Neuronal stem cell (in vitro differentiated cells): ENCODE measurements around the gene MOXD1.

Experiments
- DNase-seq: peaks from one replicate; pipeline ENCODE4 v3.0.0-alpha.2; 2013; ENCODE audit warnings: low spot score
- H2AFZ ChIP-seq: one replicate; pipeline ENCODE4 v1.6.1; 2013; ENCODE audit warnings: mild to moderate bottlenecking, low read length, inconsistent platforms
- H2AK5ac ChIP-seq: 2 replicates; pipeline ENCODE4 v1.6.1; 2013; ENCODE audit warnings: low read depth, mild to moderate bottlenecking, inconsistent platforms, low read length, moderate library complexity, mixed read lengths
- H2BK120ac ChIP-seq: 2 replicates; pipeline ENCODE4 v1.6.1; 2013; ENCODE audit warnings: low read depth, mild to moderate bottlenecking, inconsistent platforms, low read length, moderate library complexity, mixed read lengths
- H2BK12ac ChIP-seq: one replicate; pipeline ENCODE4 v1.6.1; 2013; ENCODE audit warnings: low read length, inconsistent platforms
- H2BK15ac ChIP-seq: 2 replicates; pipeline ENCODE4 v1.6.1; 2013; ENCODE audit warnings: mild to moderate bottlenecking, low read length, inconsistent platforms, mixed read lengths
- H2BK5ac ChIP-seq: one replicate; pipeline ENCODE4 v1.6.1; 2013; ENCODE audit warnings: inconsistent platforms, mild to moderate bottlenecking, low read length, moderate library complexity
- H3K14ac ChIP-seq: one replicate; pipeline ENCODE4 v1.6.1; 2013; ENCODE audit warnings: low read length, inconsistent platforms
- H3K18ac ChIP-seq: 2 replicates; pipeline ENCODE4 v1.6.1; 2013; ENCODE audit warnings: low read length, inconsistent platforms
- H3K23ac ChIP-seq: 2 replicates; pipeline ENCODE4 v1.6.1; 2013; ENCODE audit warnings: low read depth, mild to moderate bottlenecking, mixed read lengths, low read length, inconsistent platforms; ENCODE audit not compliant: poor library complexity
- H3K27ac ChIP-seq: replicated peaks from 3 replicates; pipeline ENCODE4 v1.5.1; 2013; ENCODE audit warnings: low read length, inconsistent platforms
- H3K27me3 ChIP-seq, 3 experiments: 2 replicates each; pipeline ENCODE4 v1.6.1; 2013; ENCODE audit warnings: low read length in 3 of 3, mild to moderate bottlenecking in 2 of 3, inconsistent platforms in 1 of 3, low read depth in 1 of 3, mixed read lengths in 1 of 3, moderate library complexity in 1 of 3; ENCODE audit not compliant: control insufficient read depth in 3 of 3, insufficient read depth in 3 of 3
- H3K36me3 ChIP-seq, 2 donors: replicated peaks in 1 of 2; 2 replicates each; pipeline ENCODE4 v1.6.1; 2013; ENCODE audit warnings: low read length in 2 of 2; ENCODE audit not compliant: control insufficient read depth in 2 of 2, insufficient read depth in 2 of 2
- H3K4ac ChIP-seq: 2 replicates; pipeline ENCODE4 v1.6.1; 2013; ENCODE audit warnings: inconsistent platforms, mild to moderate bottlenecking, low read length, moderate library complexity
- H3K4me1 ChIP-seq, 2 donors: 1 replicate in 1 of 2; 2 replicates in 1 of 2; pipeline ENCODE4 v1.6.1; 2013; ENCODE audit warnings: low read length in 2 of 2, low read depth in 1 of 2; ENCODE audit not compliant: control insufficient read depth in 2 of 2, insufficient read depth in 1 of 2
- H3K4me2 ChIP-seq: one replicate; pipeline ENCODE4 v1.6.1; 2013; ENCODE audit warnings: mild to moderate bottlenecking, low read length, inconsistent platforms; ENCODE audit not compliant: insufficient read depth, poor library complexity, severe bottlenecking
- H3K4me3 ChIP-seq, 2 donors: 2 replicates each; pipeline ENCODE4 v1.5.1; 2013; ENCODE audit warnings: low read length in 2 of 2, mild to moderate bottlenecking in 2 of 2, inconsistent platforms in 1 of 2, moderate library complexity in 1 of 2
- H3K79me1 ChIP-seq: one replicate; pipeline ENCODE4 v1.6.1; 2013; ENCODE audit warnings: low read depth, mild to moderate bottlenecking, inconsistent platforms, low read length, moderate library complexity
- H3K9ac ChIP-seq: one replicate; pipeline ENCODE4 v1.6.1; 2013; ENCODE audit warnings: mild to moderate bottlenecking, low read depth, low read length, inconsistent platforms; ENCODE audit not compliant: poor library complexity
- H3K9me3 ChIP-seq, 2 donors: replicated peaks in 1 of 2; 2 replicates each; pipeline versions ENCODE3 to v1.6.1; 2013; ENCODE audit warnings: low read length in 2 of 2, mild to moderate bottlenecking in 2 of 2, inconsistent platforms in 1 of 2, low read depth in 1 of 2, mixed read lengths in 1 of 2, moderate library complexity in 1 of 2; ENCODE audit not compliant: control insufficient read depth in 2 of 2, insufficient read depth in 1 of 2
- H4K8ac ChIP-seq: one replicate; pipeline ENCODE4 v1.6.1; 2013; ENCODE audit warnings: low read depth, mild to moderate bottlenecking, inconsistent platforms, low read length, moderate library complexity
- H4K91ac ChIP-seq: one replicate; pipeline ENCODE4 v1.6.1; 2013; ENCODE audit warnings: low read length, low read depth, mild to moderate bottlenecking, inconsistent platforms; ENCODE audit not compliant: poor library complexity
- WGBS, 2 donors: extraction: QIAGEN DNeasy Blood & Tissue Kit; methylation state at CpG; one replicate each; pipeline ENCODE4 v1.1.7; 2013; ENCODE audit warnings: missing lambda C conversion rate in 2 of 2, mixed read lengths in 1 of 2; ENCODE audit not compliant: insufficient read length in 2 of 2, insufficient replicate concordance in 1 of 2; ENCODE audit errors: extremely low coverage in 2 of 2; 5-methylcytosine and 5-hydroxymethylcytosine counted together

Gene MOXD1

GRCh38 chr6:132369526-132369925 lies 31.7 kb downstream of the MOXD1 start:
- Histone ChIP-seq H4K91ac (no peak overlapping the region), H3K18ac (no peak overlapping the region), H3K9me3 (no peaks in the 10 kb centered on the region), H3K4ac (no peak overlapping the region), H3K23ac (no peak overlapping the region), H3K14ac (no peak overlapping the region), H3K4me1 (peaks cover 0 to 2% of the 10 kb centered on the region in 2 donors), H3K9ac (no peak overlapping the region), H3K36me3 (no peaks in the 10 kb centered on the region), H3K27me3 (peaks cover 0 to 5% (median 0%) of the 10 kb centered on the region in 3 experiments), H3K79me1 (no peaks in the 10 kb centered on the region), H2BK15ac (no peak overlapping the region), H3K4me2 (no peak overlapping the region), H2AK5ac (no peak overlapping the region), H3K27ac (no peak overlapping the region), H2BK5ac (no peak overlapping the region), H4K8ac (no peak overlapping the region), H2BK12ac (no peak overlapping the region), H2BK120ac (no peak overlapping the region), H3K4me3 (no peak overlapping the region), H2AFZ (no peak overlapping the region)
- no peak for DNase-seq
- no CpG with 5 or more reads among the region's 4 CpGs for WGBS, 2 donors

- no peak for DNase-seq
- Histone ChIP-seq H4K8ac (no peak overlapping the region), H2BK5ac (no peak overlapping the region), H3K9ac (no peak overlapping the region), H3K14ac (no peak overlapping the region), H4K91ac (no peak overlapping the region), H2AK5ac (no peak overlapping the region), H3K4ac (no peak overlapping the region), H3K9me3 (no peaks in the 10 kb centered on the region), H3K79me1 (no peaks in the 10 kb centered on the region), H3K4me2 (no peak overlapping the region), H3K4me3 (no peak overlapping the region), H2AFZ (no peak overlapping the region), H2BK12ac (no peak overlapping the region), H2BK15ac (no peak overlapping the region), H3K27ac (no peak overlapping the region), H3K27me3 (peaks cover 0 to 5% (median 0%) of the 10 kb centered on the region in 3 experiments), H3K23ac (no peak overlapping the region), H3K36me3 (no peaks in the 10 kb centered on the region), H3K4me1 (peaks cover 0 to 2% of the 10 kb centered on the region in 2 donors), H2BK120ac (no peak overlapping the region), H3K18ac (no peak overlapping the region)
- WGBS, 2 donors, result no CpG with 5 or more reads among the region's 7 CpGs
These were observed 32.3 kb downstream of the MOXD1 start for GRCh38 chr6:132368916-132369481.

GRCh38 chr6:132365281-132365907 lies 35.9 kb downstream of the MOXD1 start:
- Histone ChIP-seq H2BK12ac (no peak overlapping the region), H2BK120ac (no peak overlapping the region), H3K4ac (no peak overlapping the region), H3K4me2 (no peak overlapping the region), H4K8ac (no peak overlapping the region), H3K4me3 (no peak overlapping the region), H3K27me3 (peaks cover 0 to 5% (median 0%) of the 10 kb centered on the region in 3 experiments), H2BK15ac (no peak overlapping the region), H3K9ac (no peak overlapping the region), H2AFZ (peak overlapping the region; percentile 12), H3K4me1 (peaks cover 0 to 2% of the 10 kb centered on the region in 2 donors), H2AK5ac (no peak overlapping the region), H3K18ac (no peak overlapping the region), H3K23ac (no peak overlapping the region), H3K14ac (no peak overlapping the region), H3K9me3 (no peaks in the 10 kb centered on the region), H3K79me1 (no peaks in the 10 kb centered on the region), H4K91ac (no peak overlapping the region), H3K27ac (no peak overlapping the region), H2BK5ac (no peak overlapping the region), H3K36me3 (no peaks in the 10 kb centered on the region)
- no CpG with 5 or more reads among the region's 4 CpGs for WGBS, 2 donors
- peak; percentile 51 for DNase-seq

GRCh38 chr6:132364306-132365074 lies 36.8 kb downstream of the MOXD1 start:
- Histone ChIP-seq H3K4me3 (no peak overlapping the region), H2AK5ac (no peak overlapping the region), H3K27ac (no peak overlapping the region), H3K23ac (no peak overlapping the region), H3K9me3 (no peaks in the 10 kb centered on the region), H4K8ac (no peak overlapping the region), H2BK5ac (no peak overlapping the region), H2BK120ac (no peak overlapping the region), H2BK15ac (no peak overlapping the region), H3K4me1 (peaks cover 0 to 2% of the 10 kb centered on the region in 2 donors), H3K79me1 (no peaks in the 10 kb centered on the region), H3K4ac (no peak overlapping the region), H3K18ac (no peak overlapping the region), H3K4me2 (no peak overlapping the region), H2AFZ (no peak overlapping the region), H3K9ac (no peak overlapping the region), H3K36me3 (no peaks in the 10 kb centered on the region), H3K14ac (no peak overlapping the region), H3K27me3 (peaks cover 0 to 5% (median 0%) of the 10 kb centered on the region in 3 experiments), H4K91ac (no peak overlapping the region), H2BK12ac (no peak overlapping the region)
- DNase-seq, result no peak
- no CpG with 5 or more reads among the region's 5 CpGs for WGBS, 2 donors
